Measurements from ENCODE around the gene GRB10.

DNA sequence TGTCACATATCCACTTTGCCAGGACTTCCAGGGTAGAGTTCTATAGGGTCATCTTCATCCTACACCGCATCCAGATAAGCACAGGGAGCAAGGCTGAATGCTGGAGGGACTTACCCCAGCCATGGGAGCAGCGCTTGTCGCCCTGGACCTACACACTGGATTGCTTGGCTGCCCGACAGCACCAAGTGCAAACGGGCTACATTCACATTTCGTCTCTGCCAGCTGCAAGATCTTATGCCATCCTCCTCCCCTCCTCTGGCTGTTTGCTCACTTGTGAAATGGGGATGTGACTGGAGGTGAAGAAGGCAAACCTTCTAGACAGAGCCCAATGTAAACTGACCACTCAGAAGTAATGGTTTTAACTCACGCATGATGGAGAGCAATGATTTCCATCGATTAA is 218.5 kb downstream of the GRB10 start:
- TF ChIP-seq POLR2A (IDR thresholded peaks at IDR 0.05; ENCODE audit: low read depth, low read length) (no peak), POLR2AphosphoS5 (IDR thresholded peaks at IDR 0.05; ENCODE audit: low read depth, low read length) (no peak), TAF1 (IDR thresholded peaks at IDR 0.05; ENCODE audit: low read depth, low read length) (no peak), POU2F2 (IDR thresholded peaks at IDR 0.05; ENCODE audit: low read depth, low read length) (no peak), SPI1 (IDR thresholded peaks at IDR 0.05; ENCODE audit: low read depth, low read length) (no peak)

Data from GM12891 (cell line).